NCI-H2081 treated with DMSO at 0.1 percent for 48 hours (cell line): Measurements from ENCODE around the gene KLF11.

Experiments
- DNase-seq: peaks from one replicate; lab custom pipeline; 2025; lab: John Stamatoyannopoulos, UW

Gene KLF11

DNA sequence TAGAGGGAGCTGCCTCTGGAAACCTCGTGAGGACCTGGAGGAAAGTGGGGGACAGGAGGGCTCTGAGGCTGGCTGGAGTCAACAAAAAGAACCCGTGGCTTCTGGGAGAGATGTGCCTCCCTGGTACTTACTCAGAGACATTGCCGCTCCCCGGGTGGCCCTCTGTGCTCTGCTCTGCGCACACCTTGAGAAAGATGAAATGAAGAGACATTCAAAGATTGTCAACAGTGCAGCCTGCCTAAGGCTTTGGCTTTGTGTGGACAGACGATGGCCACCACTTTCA, 22.4 kb downstream of the KLF11 start:
- no peak for DNase-seq

DNA sequence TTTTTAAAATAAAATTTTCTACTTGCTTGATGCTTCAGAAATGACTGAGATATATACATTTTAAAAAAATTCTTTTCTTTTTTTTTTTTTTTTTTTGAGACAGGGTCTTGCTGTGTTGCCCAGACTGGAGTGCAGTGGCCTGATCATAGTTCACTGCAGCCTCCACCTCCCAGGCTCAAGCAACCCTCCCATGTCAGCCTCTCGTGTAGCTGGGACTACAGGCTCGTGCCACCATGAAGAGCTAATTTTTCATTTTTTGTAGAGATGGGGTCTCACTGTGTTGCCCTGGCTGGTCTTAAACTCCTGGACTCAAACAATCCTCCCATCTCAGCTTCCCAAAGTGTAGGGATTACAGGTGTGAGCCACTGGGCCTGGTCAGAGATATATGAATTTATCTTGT, 24.0 kb downstream of the KLF11 start:
- DNase-seq = no peak

DNA sequence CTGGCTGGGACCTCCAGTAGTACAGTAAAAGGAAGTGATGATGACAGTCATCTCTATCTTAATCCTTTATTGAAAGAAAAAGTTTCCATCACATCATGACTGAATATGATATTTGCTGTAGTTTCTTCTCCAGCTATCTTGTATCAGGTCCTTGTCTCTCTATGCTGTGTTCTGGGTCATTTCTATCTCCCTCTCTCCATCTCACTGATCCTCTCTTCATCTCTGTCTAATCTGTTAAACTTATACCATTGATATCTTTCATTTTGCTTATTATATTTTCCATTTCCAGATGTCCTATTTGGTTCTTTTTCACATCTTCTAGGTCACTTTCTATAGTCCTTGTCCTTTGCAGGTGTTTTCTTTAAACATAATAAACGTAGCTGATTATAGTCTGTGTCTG, 24.5 kb downstream of the KLF11 start:
- no peak for DNase-seq

DNA sequence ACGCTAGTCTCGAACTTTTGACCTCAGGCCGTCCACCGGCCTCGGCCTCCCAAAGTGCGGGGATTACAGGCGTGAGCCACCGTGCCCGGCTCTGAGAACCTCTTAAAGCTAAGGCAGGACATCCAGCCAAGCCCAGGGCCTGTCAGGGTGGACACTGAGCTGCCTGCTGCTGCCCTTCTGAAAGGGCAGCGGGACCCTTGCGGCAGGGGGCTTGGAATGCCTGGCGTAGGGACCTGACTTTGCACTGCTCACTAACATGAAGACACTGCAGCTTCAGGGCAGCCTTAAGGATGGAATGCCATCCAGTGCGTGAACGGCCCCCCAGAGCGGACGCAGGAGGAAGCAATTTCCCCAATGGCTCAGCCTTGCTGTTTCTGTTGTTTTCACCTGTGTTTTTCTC, 27.8 kb downstream of the KLF11 start:
- DNase-seq = no peak

DNA sequence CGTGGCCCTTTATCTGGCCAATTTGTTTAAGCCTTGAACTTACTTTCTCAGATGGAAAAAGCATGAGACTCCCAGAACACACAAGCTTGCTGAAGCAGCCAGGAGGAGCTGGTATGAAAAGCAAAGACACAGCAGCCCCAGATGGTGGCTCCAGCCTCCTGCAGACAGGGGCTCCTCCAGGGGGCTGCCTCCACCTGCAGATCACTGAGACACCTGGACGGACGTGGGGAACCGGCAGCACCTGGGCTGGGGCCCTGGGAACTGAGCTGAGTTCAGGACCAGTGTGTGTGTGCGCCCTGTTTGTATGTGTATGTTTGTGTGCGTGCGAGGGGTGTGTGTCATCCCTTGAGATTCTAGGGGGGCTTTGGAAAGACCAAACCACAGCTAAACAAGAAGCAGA, 28.2 kb downstream of the KLF11 start:
- DNase-seq = no peak

DNA sequence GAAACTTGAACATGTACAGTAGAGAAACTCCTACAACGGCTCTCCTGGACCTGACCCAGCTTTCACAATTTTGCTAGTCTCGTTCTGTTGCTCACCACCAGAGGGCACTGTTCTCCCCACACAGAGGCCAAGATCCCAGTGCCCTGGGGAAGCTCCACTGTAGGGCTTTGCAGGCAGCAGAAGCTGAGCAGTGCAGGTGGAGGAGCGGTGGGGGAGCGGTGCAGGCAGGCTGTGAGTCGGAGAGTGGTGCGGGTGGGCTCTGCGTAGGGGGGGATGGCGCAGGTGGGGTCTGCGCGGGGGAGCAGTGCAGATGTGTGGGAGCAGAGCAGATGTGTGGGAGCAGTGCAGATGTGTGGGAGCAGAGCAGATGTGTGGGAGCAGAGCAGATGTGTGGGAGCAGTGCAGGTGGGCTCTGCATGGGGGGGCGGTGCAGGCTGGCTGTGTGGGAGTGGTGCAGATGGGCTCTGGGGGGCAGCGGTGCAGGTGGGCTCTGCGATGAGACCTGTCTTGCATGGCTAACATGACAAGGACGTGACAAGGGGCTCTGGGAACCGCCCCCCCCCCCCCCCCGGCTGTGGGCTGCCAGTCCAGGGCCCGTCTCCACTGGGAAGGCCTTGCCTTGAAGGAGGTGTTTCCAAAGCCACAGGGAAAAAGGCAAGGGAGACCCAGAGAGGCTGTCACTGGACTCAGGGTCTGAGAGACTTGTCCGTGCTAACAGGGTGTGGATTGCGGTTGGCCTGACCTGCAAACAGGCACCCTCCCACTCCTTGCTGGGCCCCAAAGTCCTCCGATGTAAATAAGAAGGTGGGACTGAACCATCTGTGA, 29.5 kb downstream of the KLF11 start:
- DNase-seq = peak; percentile 55

DNA sequence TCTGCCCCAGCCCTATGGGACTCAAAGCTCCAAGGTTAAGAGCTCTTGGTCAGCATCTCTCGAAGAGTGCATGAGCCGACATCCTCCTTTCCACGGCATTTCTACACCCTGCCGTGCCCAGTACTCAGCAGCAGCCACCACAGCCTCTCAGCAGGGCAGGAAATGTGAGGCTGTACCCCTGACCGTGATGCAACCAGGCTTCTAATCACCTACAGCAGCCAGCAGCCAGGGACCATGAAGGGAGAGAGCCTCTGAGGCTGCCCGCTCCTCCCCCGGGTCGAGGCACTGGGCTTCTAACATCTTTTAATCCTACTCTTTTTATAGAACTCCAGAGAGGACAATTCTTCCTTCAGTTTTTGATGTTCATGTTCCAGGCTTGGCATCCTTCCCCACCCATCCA, 30.4 kb downstream of the KLF11 start:
- no peak for DNase-seq

DNA sequence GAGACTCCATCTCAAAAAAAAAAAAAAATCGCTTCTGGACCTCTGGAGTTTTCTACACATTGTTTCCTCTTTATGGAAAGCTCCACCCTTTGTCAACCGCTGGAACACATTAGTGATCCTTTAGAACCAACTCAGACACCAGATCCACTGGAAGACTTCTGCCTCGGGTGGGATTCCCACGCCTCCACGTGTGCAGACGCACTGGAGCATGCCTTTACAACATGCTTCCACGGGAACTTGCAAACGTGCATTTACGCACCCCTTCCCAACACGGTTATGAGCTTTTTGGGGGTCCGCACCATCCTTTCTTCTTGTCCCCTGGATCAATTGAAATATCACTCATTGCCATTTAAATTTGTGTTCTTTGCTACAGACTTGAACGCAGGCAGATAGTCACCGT, 31.8 kb downstream of the KLF11 start:
- DNase-seq = no peak

DNA sequence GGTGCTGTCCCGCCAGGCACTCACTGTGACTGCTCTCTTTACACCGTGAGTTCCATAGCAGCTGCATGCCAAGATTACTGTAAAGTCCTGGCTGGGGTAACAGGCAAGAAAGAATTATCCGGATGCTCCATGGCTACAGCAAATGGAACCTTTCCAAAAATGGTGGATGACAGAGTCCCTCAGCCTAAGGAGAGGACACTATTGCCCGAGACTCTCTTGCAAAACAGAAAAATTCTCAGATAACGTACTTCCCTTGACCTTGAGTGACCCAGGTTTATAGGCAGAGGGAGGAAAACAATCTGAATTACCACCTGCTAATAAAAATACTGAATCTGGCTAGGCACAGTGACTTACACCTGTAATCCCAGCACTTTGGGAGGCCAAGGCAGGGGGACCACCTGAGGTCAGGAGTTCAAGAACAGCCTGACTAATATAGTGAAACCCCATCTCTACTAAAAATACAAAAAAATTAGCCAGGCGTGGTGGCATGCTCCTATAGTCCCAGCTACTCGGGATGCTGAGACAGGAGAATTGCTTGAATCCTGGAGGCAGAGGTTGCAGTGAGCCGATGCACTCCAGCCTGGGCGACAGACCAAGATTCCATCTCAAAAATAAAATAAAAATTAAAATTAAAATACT, 32.3 kb downstream of the KLF11 start:
- no peak for DNase-seq

DNA sequence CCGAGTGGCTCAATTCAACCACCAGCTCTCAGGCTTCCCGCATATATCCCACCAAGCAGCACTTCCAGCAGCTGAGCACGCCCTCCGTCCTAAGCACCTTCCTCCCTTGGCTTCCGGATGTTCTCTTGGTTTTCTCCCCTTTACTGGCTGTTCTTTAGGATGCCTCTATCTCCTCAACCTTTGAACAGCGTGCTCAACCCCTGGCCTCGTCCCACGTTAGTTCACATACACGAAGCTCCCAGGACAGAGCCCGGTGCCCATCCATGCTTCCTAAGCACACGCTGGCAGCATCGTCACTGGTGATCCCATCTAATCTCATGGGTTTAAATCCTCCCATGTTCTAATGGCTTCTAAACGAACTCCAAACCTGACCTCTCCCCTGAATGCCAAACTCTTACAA, 33.2 kb downstream of the KLF11 start:
- DNase-seq = no peak

DNA sequence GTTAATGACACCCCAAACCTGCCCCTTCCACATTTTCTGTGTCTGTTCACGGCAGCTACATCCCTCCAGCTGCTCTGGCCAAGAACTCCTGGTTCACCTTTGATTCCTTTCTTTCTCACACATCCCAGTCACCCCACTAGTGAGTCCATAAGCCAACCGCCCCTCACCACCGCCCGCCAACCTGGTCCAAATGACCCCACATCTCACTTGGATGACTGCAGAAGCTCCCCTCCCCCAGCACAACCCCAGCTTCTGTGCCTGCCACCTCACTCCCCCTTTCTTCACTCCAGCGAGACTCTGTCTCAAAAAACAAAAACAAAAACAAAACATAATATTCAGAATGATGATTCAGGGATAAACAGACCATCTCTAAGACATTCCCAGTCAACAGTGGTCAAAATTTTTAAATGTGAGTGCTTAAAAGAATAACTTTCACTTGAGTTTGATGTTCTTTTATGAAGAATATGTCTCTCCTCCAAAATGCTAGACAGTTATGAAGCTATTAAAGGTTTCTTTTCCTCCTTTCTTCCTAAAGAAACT, 33.7 kb downstream of the KLF11 start:
- no peak for DNase-seq

DNA sequence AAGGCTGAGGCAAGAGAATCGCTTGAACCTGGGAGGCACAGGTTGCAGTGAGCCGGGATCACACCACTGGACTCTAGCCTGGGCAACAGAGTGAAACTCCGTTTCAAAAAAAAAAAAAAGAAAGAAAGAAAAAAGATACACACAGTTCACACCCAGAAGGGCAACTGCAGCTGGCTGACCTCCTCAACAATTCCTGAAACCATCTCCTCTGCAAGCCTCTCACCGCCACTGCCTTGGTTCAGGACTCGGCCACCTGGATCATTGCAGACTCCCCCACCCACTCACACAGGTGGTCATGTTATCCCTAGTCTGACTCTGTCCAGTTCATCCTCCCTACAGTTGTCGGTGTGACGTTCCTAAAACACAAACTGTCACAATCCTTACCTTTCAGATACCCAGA, 34.7 kb downstream of the KLF11 start:
- DNase-seq = no peak

DNA sequence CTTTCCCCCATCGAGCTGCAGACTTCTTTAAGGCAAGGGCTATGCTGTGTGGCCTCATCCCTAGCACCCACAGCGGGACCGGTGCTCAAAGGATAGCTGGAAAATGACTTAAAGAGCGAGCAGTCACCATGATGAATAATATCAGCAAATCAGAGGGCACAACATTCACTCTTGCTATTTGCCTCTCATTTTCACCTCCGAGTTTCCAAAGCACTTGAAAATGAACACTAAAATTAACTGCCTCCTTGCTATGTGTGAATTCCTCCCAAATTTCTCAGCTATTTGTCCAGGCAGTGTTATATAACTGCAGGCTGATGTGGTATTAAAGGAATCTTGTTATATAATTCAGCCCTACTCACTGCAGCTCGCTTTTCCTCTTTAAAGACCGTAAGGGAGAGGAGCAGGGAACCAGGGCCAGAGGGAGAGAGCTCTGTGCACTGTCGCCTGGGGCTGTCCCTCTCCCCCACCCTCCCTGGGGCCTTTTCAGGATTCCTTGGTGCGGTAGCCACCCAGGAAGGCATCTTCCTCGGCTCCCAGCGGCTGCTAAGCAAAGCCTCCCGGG, 35.4 kb downstream of the KLF11 start:
- no peak for DNase-seq

DNA sequence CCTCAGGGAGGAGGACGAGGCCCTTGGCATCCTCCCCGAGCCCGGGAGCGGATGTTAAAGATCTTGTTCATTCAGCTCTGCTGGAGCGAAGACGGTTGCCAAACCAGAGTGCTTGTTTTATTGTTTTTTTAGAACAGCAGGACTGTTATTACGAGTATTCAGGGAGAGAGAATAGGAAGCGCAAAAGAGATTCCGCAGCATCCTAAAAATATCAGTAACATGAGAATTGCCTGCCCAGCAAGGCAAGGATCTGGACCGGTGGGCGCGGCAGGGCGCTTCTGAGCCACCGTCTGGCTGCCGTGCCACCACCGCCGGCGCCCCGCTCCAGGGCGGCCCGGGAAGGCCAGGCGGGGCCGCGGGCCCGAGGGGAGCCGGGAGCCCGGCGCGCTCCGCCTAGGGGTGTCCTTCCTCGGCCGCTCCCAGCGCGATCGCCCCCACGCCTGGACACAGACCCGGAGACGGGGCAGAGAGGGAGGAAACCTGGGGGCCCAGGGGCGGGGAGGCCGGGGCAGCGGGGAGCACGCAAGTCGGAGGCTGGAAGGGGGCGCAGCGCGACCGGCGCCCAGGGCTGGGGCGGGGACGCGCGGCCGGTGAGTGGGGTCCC, 36.0 kb downstream of the KLF11 start:
- DNase-seq = no peak

DNA sequence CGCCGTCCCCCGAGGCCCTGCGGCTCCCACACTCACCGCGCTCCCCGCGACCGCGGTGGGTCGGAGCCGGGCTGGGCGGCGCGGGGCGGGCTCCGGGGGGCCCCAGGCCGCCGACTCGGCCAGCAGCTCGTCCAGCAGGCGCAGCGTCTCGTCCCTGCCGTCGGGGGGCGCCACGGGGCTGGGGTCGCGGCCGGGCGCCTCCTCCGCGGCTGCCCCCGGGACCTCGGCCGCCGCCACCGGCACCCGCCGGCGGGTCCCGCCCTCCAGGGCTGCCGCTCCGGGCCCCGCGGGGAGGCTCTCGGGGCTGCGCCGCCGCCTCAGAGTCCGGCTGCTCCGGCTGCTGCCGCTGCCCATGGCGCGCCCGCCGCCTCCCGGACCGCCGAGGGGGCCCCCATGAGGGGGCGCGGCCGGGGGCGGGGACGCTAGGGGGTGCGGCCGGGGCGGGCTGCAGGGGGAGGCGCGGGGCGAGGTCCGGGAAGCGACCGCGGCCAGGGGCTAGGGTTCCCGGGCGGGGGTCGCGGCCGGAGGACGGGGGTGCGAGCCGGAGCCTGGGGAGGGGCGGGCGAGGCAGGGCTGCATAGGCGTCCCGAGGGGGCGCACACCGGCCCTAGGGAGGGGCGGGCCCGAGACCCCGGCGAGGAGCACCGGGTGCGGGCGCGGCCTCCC, 36.7 kb downstream of the KLF11 start, which contains the start of gene CYS1:
Gene CYS1, minus strand, starts transcription at position 542 of the 666 bp plus-strand sequence. Its CDS starts 188 bp downstream, at position 354.
- no peak for DNase-seq

DNA sequence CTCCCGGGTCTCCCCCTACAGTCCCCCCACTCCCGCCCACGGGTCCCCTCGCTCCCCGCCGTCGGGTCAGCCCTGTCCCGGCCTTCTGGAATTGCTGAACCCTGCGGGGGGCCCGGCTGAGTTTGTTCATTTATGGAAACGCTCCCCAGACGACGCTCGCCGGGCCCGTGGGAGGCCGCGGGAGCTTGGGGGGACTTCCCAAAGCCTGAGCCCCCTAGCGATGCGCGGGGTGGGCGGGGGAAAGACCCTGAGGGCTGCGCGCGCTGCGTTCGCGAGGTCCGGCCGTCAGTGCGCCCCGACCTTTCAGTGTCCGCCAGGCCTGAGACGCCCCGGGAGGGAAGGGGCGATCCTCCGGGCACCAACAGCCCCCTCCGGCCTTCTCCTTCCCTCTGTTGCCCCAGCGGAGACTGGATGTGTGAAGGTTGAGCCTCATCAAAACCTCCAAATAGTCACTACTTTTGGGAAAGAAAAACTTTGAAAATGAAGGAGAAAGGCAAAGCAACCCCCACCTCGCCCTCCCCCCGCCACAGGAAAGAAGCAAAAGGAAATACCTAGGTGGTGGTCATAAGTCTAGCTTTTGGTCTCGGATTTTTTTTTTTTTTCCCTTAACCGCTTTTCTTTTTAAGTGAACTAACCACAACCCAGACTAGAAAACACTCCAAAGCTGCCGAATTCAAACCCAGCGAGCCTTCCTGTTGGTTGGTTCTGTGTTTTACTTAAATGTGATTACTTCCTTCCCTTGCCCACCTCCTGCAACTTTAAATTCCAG, 37.4 kb downstream of the KLF11 start:
- DNase-seq = no peak

DNA sequence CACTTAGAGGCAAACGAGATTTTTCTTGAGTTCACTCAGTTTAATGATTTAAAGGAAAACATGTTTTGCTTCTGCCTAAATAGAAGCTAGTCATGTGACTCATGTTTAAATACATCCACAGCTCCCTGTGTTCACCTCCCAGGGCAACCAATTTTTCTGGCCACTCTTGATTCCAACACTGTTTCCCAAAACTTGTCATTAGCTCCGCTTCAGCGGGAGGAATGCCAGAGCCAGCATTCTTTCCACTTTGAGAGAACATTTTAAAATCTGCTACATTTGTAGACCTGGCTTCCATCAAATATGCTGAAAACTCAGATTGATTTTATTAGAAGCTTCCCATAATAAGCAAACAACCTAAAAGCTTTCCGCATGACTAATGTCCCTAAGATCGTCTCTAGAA, 39.7 kb downstream of the KLF11 start:
- no peak for DNase-seq

DNA sequence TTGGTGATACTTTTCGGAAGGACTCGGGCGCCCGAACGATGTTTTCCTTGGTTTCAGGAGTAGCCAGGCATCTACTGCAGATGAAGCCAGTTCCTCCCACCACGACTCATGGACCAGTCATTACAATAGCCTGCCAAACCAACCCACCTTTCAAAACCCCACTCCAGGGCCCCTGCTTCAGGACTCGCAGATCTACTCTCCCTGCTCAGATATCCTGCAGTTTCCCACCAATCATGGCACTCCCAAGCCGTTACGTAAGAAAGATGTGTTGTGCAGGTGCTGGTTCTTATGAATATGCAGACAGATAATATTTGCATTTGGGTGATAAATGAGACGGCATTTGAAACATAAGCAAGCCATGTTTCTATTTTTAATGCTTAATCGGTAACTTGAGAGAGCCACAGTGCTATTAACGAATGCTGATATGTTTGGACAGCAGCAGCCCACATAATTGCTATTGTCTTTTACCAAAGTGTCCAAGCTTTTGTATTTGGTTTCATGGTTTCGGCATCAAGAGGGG, 40.4 kb downstream of the KLF11 start:
- peak; percentile 20 for DNase-seq

DNA sequence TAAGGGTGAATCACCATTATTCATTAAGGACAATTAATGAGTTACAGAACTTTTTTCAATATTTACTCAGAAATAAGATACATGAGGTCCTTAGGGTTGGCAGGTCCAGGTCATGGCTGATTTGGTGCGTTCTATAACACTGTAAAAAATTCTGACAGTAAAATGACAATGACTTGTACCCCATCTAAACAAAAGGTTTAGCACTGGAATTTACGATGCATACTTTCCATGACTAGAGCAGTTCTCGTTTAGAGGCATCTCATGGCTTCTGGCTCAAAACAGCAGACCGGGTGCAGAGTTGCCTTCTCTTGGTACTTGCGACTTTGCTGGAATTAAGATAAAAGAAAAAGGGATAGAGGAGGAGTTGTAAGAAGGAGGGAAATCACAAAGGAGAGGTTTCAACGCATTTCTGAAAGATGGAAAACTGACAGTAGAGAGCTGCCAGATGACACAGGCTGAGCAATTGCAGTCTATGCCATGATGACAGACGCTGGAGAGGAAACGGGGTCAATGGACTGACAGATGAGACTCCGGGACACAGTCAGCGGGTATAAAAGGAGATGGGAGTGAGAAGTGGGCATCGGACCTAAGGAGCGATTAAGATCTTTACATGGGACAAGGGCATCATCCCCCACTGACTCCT, 41.0 kb downstream of the KLF11 start:
- no peak for DNase-seq

DNA sequence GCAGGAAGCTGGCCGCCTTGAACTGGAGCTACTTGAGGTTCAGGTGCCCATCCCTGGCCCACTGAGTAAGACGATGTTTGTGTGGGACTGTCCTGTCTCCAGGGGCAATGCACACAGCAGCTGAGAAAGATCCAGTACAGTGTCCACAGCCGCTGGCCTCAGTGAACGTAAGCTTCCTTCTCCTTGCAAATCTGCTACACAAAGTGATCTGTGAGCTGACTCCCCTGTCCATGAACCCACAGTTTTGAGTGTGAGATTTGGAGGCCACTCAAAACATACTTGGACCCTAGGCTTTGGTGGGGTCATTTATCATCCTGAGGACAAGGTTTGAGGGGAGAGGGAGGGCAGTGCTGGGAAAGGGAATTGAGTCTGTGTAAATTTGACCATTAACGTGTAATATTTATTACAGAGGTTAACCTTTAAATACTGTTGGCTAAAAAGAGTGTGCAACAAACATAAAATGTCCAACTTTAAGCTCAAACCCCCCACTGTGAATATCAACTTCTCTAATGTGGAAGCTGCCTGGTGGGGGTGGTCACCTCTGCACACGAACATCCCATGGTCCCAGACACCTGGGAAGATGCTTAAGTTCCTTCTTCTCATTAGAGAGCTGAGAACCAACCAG, 41.8 kb downstream of the KLF11 start:
- no peak for DNase-seq
